Nephron (organoid): ENCODE results near the gene PGAP1.
A peak's percentile ranks its signal among the peaks of the same experiment; 100 is the strongest.

ENCODE experiments used
- H3K27ac Mint-ChIP-seq, 3 experiments: 2 replicates each; pipeline ENCODE4 v1.8.0; 2020; ENCODE audit warnings: mixed read lengths in 3 of 3, mild to moderate bottlenecking in 2 of 3, moderate library complexity in 1 of 3
- H3K27me3 Mint-ChIP-seq: 2 replicates; pipeline ENCODE4 v1.8.0; 2021; ENCODE audit warnings: low read depth, mild to moderate bottlenecking, moderate library complexity, mixed read lengths
- H3K36me3 Mint-ChIP-seq: 2 replicates; pipeline ENCODE4 v1.8.0; 2020; ENCODE audit warnings: low read depth, mixed read lengths
- H3K4me1 Mint-ChIP-seq: 2 replicates; pipeline ENCODE4 v1.8.0; 2020; ENCODE audit warnings: mixed read lengths
- H3K4me3 Mint-ChIP-seq, 3 experiments: 2 replicates each; pipeline ENCODE4 v1.8.0; 2020; ENCODE audit warnings: mild to moderate bottlenecking in 3 of 3, mixed read lengths in 3 of 3, moderate library complexity in 2 of 3
- H3K9me3 Mint-ChIP-seq: 2 replicates; pipeline ENCODE4 v1.8.0; 2020; ENCODE audit warnings: mixed read lengths
- TF ChIP-seq, protein P1 (sequence below), 3 experiments: fragments of 200-600 bp; sonication (generic); IDR thresholded peaks; one replicate each; pipeline ENCODE4 v1.5.0; 2021; ENCODE audit warnings: antibody characterized with exemption in 3 of 3; ENCODE audit not compliant: unreplicated experiment in 3 of 3

The PGAP1 gene

DNA sequence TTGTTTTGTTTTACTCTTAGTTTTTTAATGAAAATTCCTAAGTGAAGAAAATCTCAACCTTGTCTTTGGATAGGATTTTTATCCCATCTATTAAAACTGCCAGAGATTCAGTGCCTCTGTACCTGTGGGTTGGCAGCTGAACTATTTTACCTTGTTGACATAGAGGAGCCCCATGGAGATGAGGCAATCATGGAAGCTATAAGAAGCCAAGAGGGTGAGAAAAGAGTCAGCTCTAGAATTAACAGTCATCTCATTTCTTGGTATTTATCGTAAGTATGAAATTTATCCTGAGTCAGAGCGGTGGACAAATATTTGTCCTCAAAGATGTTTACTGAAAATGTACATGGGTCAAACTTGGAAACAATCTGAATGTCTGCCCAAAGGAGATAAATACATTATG is 35.8 kb upstream of the PGAP1 start:
- TF ChIP-seq, protein P1, sequence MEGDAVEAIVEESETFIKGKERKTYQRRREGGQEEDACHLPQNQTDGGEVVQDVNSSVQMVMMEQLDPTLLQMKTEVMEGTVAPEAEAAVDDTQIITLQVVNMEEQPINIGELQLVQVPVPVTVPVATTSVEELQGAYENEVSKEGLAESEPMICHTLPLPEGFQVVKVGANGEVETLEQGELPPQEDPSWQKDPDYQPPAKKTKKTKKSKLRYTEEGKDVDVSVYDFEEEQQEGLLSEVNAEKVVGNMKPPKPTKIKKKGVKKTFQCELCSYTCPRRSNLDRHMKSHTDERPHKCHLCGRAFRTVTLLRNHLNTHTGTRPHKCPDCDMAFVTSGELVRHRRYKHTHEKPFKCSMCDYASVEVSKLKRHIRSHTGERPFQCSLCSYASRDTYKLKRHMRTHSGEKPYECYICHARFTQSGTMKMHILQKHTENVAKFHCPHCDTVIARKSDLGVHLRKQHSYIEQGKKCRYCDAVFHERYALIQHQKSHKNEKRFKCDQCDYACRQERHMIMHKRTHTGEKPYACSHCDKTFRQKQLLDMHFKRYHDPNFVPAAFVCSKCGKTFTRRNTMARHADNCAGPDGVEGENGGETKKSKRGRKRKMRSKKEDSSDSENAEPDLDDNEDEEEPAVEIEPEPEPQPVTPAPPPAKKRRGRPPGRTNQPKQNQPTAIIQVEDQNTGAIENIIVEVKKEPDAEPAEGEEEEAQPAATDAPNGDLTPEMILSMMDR (IDR thresholded peaks at IDR 0.05; ENCODE audit: unreplicated experiment in 3 of 3) = no peak
- H3K27ac Mint-ChIP-seq = no peak overlapping the region
- no peaks in the 10 kb centered on the region for H3K36me3 Mint-ChIP-seq
- peaks cover 21% of the 10 kb centered on the region for H3K4me1 Mint-ChIP-seq
- H3K4me3 Mint-ChIP-seq = no peak overlapping the region
- H3K9me3 Mint-ChIP-seq = no peaks in the 10 kb centered on the region
- H3K27me3 Mint-ChIP-seq = no peaks in the 10 kb centered on the region

DNA sequence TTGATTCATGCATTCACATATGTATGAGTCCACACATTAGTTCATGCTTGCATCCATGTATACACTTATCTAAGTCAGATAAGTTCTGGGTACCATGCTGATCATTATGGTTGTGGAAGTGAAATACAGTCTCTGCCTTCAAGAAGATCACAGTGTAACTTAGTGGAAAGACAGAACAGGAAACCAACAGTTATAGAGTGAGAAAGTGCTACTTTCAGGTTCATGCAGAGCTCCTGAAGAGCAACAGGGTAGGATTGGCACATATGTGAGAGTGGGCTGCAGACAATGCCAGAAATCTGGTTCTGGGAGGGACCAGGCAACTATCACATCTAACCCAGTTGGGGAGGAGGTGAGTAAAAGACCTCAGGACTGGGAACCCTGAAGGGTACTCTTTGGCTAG is 35.4 kb upstream of the PGAP1 start:
- H3K9me3 Mint-ChIP-seq = no peaks in the 10 kb centered on the region
- H3K27ac Mint-ChIP-seq = no peak overlapping the region
- H3K36me3 Mint-ChIP-seq = no peaks in the 10 kb centered on the region
- TF ChIP-seq, protein P1 (IDR thresholded peaks at IDR 0.05; ENCODE audit: unreplicated experiment in 3 of 3) = no peak
- H3K27me3 Mint-ChIP-seq = no peaks in the 10 kb centered on the region
- peaks cover 17% of the 10 kb centered on the region for H3K4me1 Mint-ChIP-seq
- H3K4me3 Mint-ChIP-seq = no peak overlapping the region

GRCh38 chr2:196959734-196960338 is 33.3 kb upstream of the PGAP1 start:
- H3K36me3 Mint-ChIP-seq = no peaks in the 10 kb centered on the region
- peaks cover 6% of the 10 kb centered on the region for H3K4me1 Mint-ChIP-seq
- H3K9me3 Mint-ChIP-seq = no peaks in the 10 kb centered on the region
- H3K27me3 Mint-ChIP-seq = no peaks in the 10 kb centered on the region
- TF ChIP-seq, protein P1 (IDR thresholded peaks at IDR 0.05; ENCODE audit: unreplicated experiment in 3 of 3) = no peak
- H3K27ac Mint-ChIP-seq = peak overlapping the region; percentile 11 to 87 (median 28)
- no peak overlapping the region for H3K4me3 Mint-ChIP-seq

- no peaks in the 10 kb centered on the region for H3K9me3 Mint-ChIP-seq
- peak overlapping the region; percentile 11 to 87 (median 28) for H3K27ac Mint-ChIP-seq
- H3K27me3 Mint-ChIP-seq = no peaks in the 10 kb centered on the region
- TF ChIP-seq, protein P1 (IDR thresholded peaks at IDR 0.05; ENCODE audit: unreplicated experiment in 3 of 3) = no peak
- H3K4me3 Mint-ChIP-seq = no peak overlapping the region
- H3K36me3 Mint-ChIP-seq = no peaks in the 10 kb centered on the region
- peaks cover 6% of the 10 kb centered on the region for H3K4me1 Mint-ChIP-seq
Observed at GRCh38 chr2:196959281-196959680, 32.8 kb upstream of the PGAP1 start.

DNA sequence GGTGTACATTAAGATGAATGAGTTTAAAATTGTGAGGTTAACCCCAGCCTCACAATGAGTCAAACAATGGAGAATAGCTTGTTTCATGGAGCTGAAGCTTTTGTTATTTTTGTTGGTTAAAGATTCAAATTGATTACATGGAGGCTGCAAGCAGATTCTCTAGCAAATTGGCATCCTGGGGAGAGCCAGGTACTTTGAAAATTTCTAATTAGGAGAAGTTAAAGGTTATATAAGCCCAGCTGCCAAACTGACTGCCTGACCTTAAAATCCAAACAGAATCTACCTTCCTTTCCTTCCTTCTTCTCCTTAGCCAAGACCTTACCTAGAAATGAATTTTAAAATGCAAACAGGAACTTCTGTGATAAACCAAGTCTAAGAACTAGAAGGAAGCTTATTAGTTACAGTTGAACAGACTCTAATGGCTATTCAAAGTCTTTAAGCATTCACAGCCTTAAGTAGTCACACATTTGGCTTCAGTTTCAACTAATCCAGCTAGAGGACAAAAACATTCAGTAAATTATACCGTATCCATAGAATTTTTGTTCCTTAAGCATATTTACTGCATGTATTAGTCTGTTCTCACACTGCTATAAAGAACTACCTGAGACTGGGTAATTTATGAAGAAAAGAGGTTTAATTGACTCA is 31.5 kb upstream of the PGAP1 start:
- H3K9me3 Mint-ChIP-seq = no peaks in the 10 kb centered on the region
- no peaks in the 10 kb centered on the region for H3K36me3 Mint-ChIP-seq
- no peaks in the 10 kb centered on the region for H3K27me3 Mint-ChIP-seq
- H3K4me3 Mint-ChIP-seq = no peak overlapping the region
- peak overlapping the region in 1 of 3 experiments; percentile 94 for H3K27ac Mint-ChIP-seq
- H3K4me1 Mint-ChIP-seq = peaks cover 6% of the 10 kb centered on the region
- TF ChIP-seq, protein P1 (IDR thresholded peaks at IDR 0.05; ENCODE audit: unreplicated experiment in 3 of 3) = no peak

DNA sequence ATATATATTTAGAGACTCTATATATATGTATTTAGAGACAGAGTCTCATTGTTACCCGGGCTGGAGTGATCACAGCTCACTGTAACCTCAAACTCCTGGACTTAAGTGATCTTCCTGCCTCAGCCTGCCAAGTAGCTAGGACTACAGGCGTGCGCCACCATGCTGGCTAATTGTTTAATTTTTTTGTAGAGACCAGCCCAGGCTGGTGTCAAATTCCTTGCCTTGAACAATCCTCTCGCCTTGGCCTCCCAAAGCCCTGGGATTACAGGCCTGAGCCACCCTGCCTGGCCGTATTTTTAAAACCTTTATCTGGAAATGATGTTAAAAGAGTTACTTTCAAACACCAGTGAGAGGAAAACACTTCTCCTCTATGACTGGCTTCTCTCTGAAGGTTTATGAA is 30.9 kb upstream of the PGAP1 start:
- H3K27me3 Mint-ChIP-seq = no peaks in the 10 kb centered on the region
- TF ChIP-seq, protein P1 (IDR thresholded peaks at IDR 0.05; ENCODE audit: unreplicated experiment in 3 of 3) = no peak
- peak overlapping the region in 1 of 3 experiments; percentile 94 for H3K27ac Mint-ChIP-seq
- peaks cover 6% of the 10 kb centered on the region for H3K4me1 Mint-ChIP-seq
- H3K36me3 Mint-ChIP-seq = no peaks in the 10 kb centered on the region
- H3K4me3 Mint-ChIP-seq = no peak overlapping the region
- H3K9me3 Mint-ChIP-seq = no peaks in the 10 kb centered on the region
